Lower lobe of right lung (tissue), 2 donors: Measurements from ENCODE around the gene PCED1B. TPM values are rescaled to one million over a fixed set of nuclear protein-coding genes. Genes with fewer than 3 reads are reported as not detected.

Experiments
- ATAC-seq, 2 donors: fragments of 200-7000 bp; cut with Tn5 transposase; one replicate each; pipeline ENCODE4 v1.9.1; 2020 to 2022; ENCODE audit warnings: mild to moderate bottlenecking in 2 of 2, moderate library complexity in 2 of 2
- DNase-seq: peaks from one replicate; pipeline ENCODE4 v3.0.0-alpha.2; 2020
- H3K27ac ChIP-seq: fragments of 200-600 bp; one replicate; pipeline ENCODE4 v1.8.0; 2022
- H3K27me3 ChIP-seq: fragments of 200-600 bp; one replicate; pipeline ENCODE4 v1.8.0; 2022; ENCODE audit warnings: low read depth
- H3K36me3 ChIP-seq: fragments of 200-600 bp; one replicate; pipeline ENCODE4 v1.8.0; 2022; ENCODE audit warnings: mild to moderate bottlenecking
- H3K4me1 ChIP-seq: fragments of 200-600 bp; one replicate; pipeline ENCODE4 v1.8.0; 2022
- H3K4me3 ChIP-seq: fragments of 200-600 bp; one replicate; pipeline ENCODE4 v1.8.0; 2022; ENCODE audit warnings: mild to moderate bottlenecking
- H3K9me3 ChIP-seq: fragments of 200-600 bp; one replicate; pipeline ENCODE4 v1.8.0; 2022
- intact Hi-C: fragments of 100-400 bp; cut with DNase I; formaldehyde crosslinking; loops from one replicate; pipeline ENCODE4 v1.11.0; 2022
- microRNA-seq: library from miRNA; unstranded; fragments of <30 nt; microRNA quantifications from one replicate; pipeline ENCODE4 v1.2.0, GENCODE V29; 2020; ENCODE audit warnings: borderline number of aligned reads
- total RNA-seq: library from RNA; stranded (reverse); fragmentation: NEBNext Ultra II Directional; extraction: Animal tissue kit (Norgen Biotek cat#: 25700); gene quantifications from one replicate; pipeline ENCODE4 v1.2.1, GENCODE V29; 2021
- TF ChIP-seq, protein P1 (sequence below): fragments of 200-600 bp; IDR thresholded peaks from one replicate; pipeline ENCODE4 v1.8.0; 2022; ENCODE audit warnings: antibody characterized with exemption, mild to moderate bottlenecking
- donor health status: DM: no; HTN: yes; CAD: no; lungs with severe emphysema.

Gene PCED1B
- total RNA-seq, 1 donor from 2014 or later: 13.4 TPM

DNA sequence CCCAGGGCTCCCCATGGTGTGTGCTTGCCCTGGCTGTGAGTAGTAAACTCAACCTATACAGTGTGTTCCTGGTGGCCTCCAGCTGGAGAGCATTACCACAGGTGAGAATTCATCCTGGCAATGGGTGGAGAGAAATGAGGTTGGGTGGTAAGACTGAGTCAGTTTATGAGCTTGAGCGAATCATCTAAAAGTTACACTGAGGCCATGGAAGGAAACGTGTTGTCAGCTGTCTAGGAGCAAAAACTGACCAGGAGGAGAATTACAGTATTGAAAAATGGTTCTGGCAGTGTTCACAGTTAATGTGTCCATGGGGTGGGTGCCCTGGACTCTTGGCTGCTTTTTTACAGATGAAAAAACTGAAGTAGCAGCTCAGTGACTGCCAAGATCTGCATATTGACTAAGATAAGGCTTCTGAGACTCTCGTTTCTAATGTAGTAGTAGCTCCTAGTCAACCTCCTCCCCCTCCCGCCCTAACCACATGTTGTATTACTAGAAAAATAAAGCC, 202.3 kb downstream of the PCED1B start:
- Histone ChIP-seq H3K9me3 (no peaks in the 10 kb centered on the region), H3K4me3 (no peak overlapping the region), H3K4me1 (peaks cover 16% of the 10 kb centered on the region), H3K27ac (no peak overlapping the region), H3K36me3 (no peaks in the 10 kb centered on the region), H3K27me3 (no peaks in the 10 kb centered on the region)
- TF ChIP-seq, protein P1, sequence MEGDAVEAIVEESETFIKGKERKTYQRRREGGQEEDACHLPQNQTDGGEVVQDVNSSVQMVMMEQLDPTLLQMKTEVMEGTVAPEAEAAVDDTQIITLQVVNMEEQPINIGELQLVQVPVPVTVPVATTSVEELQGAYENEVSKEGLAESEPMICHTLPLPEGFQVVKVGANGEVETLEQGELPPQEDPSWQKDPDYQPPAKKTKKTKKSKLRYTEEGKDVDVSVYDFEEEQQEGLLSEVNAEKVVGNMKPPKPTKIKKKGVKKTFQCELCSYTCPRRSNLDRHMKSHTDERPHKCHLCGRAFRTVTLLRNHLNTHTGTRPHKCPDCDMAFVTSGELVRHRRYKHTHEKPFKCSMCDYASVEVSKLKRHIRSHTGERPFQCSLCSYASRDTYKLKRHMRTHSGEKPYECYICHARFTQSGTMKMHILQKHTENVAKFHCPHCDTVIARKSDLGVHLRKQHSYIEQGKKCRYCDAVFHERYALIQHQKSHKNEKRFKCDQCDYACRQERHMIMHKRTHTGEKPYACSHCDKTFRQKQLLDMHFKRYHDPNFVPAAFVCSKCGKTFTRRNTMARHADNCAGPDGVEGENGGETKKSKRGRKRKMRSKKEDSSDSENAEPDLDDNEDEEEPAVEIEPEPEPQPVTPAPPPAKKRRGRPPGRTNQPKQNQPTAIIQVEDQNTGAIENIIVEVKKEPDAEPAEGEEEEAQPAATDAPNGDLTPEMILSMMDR: no peak
- intact Hi-C loops: no loop called here
- DNase-seq: no peak
- ATAC-seq: no peak

DNA sequence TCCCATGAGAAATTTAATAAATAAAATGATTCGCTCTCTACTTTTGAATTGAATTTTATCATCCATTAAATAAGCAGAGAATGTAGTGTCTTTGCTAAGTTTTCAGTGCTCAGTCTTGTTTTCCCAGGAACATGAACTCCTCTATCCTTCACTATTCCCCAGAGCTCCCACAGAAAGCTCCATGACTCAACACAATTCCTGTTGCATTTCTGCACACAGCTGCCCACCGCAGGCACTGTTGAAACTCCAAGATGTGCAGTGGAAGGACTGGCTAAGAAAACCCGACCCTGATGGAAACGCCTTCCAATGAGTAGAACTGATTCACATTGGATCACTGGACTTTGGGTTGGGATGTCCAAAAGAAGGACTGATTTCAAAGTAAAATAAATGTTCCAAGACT, 202.8 kb downstream of the PCED1B start:
- intact Hi-C loops: no loop called here
- Histone ChIP-seq H3K36me3 (no peaks in the 10 kb centered on the region), H3K4me3 (no peak overlapping the region), H3K27me3 (no peaks in the 10 kb centered on the region), H3K9me3 (no peaks in the 10 kb centered on the region), H3K27ac (no peak overlapping the region), H3K4me1 (peaks cover 11% of the 10 kb centered on the region)
- ATAC-seq (no peak), DNase-seq (no peak)
- TF ChIP-seq, protein P1: no peak

Small RNA genes lying within 50 kb of the gene (microRNA-seq; reads per million reads assigned to microRNA genes)
- not detected for gene MIR4698

Other genes with a start within 250 kb of the PCED1B start
- 40.2 TPM for gene AMIGO2, start 338 bp downstream of the PCED1B start, total RNA-seq